ENCODE measurements around the gene SETBP1. TPM values are rescaled to one million over a fixed set of nuclear protein-coding genes. Genes with fewer than 3 reads are reported as not detected.

The SETBP1 gene
- total RNA-seq, 1 experiment from 2014 or later: 2.7 TPM

DNA sequence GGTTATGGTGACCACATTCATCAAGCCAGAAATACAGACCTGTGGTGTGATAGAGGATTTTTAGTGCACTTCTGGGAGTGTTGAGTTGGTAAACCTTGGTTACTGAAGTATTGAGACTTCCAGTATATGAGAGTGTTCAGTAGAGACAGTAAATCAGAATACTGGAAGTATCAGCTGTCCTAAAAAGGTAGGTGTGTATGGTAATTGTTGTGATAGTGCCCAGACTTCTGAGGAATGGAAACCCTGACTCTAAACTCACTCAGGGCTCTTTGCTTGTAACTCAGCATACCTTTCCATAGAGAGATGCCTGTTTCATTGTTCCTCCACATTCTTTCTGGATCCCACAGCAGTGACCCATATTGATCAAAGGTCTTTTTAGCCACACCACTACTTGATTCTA is 217.1 kb downstream of the SETBP1 start:
- DNase-seq (ENCODE audit: low read depth): no peak

- DNase-seq (ENCODE audit: low read depth): no peak
Measured at GRCh38 chr18:44898498-44898897, 217.8 kb downstream of the SETBP1 start.

GRCh38 chr18:44899832-44900231 is 219.1 kb downstream of the SETBP1 start:
- DNase-seq (ENCODE audit: low read depth): no peak

DNA sequence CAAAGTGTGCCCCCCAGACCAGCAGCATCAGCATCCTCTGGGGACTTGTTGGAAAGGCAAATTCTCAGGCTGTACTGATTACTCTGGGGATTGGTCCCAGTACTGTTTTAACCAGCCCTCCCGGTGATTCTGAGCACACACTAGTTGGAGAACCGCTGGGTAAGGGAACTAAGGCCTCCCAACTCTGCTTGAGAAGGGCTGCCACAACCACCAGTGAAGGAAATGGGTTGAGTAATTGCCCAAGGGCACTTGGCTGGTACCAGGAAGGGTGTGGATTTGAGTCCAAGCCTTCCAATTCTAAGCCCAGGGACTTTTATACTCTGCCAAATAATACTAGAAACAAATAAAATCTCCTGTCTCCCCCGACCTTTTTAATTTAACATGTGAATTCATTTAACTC is 219.9 kb downstream of the SETBP1 start:
- no peak for DNase-seq (ENCODE audit: low read depth)

DNA sequence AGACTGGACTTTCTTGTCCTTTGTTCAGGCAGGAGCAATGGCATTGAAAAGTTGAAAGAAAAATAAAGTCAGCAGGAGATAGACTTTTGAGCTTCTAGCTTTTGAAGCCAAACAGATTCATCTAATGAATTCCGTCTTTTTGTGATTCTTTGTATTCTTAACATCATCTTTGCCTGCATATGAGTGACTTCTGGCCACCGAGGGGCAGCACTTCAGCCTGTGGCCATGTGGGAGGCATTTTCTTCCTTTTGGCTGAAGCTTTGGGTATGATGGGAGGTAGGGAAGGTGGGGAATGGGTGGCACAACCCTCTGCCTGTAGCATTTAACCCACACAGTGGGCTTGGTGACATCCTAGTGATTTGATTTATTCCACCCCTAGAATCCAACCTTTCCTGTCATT is 220.6 kb downstream of the SETBP1 start:
- DNase-seq (ENCODE audit: low read depth): no peak

DNA sequence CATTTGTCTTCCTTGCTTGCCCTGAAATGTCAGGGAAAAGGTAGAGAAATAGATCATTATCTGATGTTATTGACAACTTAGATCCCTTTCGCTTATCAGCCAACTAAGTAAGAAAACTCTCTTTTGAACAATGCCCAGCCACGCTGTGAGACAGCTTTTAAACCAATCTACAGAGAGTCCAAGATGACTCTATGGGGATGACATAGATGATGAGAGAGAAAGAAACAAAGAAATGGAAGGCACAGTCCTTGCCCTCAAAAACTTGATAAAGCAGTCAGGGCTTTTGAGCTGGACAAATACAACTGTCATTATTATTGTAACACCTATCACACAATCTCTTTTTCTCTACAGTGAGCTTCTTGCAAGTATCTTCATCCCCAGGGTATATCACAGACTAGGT is 222.6 kb downstream of the SETBP1 start:
- no peak for DNase-seq (ENCODE audit: low read depth)

- no peak for DNase-seq (ENCODE audit: low read depth)
Measured at GRCh38 chr18:44904768-44905167, 224.1 kb downstream of the SETBP1 start.

DNA sequence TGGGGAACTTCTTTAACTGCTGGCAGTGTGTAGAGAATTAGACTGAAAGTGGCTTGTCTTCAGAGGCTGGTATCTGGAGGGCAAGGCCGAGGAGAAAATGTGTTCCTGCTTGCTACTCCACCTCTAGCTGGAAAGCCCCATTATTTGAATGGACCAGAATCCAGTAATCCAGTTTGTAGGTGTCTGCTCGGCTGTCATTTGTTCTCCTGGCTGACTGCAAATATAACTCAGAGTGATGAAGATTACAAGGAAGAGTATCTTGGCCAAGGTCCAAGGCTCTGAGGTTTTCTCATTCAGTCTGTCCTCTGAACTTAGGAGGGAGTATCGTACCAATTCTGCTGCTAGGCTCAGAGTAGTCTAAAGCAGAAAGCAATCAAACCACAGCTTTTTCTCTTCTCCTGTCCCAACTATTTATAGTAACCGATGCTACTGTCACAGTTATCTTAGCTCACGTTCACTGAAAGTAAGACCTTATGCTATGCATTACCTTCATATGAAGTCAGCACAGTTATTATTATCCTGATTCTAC is 228.6 kb downstream of the SETBP1 start:
- DNase-seq (ENCODE audit: low read depth): peak; percentile 34

DNA sequence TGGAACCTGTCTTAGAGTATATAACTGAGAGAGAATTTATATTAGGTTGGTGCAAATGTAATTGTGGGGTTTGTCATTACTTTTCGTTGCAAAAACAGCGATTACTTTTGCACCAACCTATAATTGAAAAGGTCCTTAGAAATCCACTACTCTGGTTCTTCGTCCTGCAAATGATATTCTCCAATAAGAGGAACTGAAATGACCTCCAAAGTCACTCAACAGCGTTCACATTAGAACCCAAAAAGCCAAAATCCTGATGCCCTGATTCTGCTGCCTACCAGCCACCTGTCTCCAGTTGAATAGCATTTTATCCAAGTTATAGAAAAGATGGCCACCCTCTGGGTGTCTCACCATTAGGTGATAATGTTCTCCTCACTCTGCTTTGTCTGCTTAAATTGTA is 230.6 kb downstream of the SETBP1 start:
- DNase-seq (ENCODE audit: low read depth): no peak

DNA sequence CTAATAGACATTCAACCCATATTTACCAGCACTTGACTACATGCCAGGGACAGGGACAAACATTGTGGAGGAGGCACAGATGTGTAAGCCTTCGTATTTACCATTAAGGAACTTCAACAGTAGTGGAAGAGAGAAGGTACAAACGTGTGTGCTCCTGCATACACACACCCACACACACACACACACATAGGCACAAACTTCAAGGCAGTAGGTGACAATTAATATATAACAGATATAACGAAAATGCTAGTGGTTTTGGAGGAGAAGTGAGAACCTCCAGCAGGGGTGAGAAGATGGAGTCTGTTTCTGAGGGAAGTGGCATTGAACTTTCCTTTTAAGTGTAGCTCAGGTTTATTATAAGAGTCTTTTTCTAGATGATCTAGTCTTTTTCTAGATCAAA is 231.1 kb downstream of the SETBP1 start:
- no peak for DNase-seq (ENCODE audit: low read depth)

DNA sequence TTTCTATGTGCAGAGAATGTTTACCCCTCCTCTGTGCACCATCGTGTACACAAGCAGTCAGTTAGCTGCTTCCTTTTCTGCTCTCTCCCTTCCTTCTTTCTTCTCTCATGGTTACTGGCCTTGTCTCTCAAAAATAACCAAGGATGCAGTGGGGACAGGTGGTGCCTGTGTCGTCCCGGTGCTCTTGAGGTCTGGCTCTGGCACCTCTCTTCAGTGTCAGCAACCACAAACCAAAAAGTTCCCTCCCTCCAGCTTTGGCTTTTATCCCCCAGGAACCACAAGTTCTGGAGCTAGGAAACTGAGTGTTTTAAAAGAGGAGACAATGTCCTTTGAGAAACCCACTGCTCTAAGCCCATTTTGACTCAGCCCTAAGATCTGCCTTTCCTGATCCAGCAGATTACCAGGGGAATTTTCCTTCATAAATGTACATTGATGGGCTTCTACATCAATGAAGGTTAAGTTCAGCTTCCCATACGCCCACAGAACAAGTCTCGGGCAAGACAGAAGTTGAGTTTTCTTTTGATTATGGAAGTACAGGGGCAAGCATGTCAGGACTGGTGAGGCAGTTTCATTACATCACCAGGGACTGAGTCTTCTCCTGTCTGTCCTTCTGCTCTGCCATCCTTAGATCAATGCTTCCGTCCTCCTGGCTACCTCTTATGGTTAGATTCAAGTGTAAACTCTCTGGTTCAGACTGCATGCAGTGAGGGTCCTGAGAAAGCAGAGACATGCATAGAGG is 232.2 kb downstream of the SETBP1 start:
- DNase-seq (ENCODE audit: low read depth): no peak

- no peak for DNase-seq (ENCODE audit: low read depth)
Measured at GRCh38 chr18:44914028-44914427, 233.3 kb downstream of the SETBP1 start.

DNA sequence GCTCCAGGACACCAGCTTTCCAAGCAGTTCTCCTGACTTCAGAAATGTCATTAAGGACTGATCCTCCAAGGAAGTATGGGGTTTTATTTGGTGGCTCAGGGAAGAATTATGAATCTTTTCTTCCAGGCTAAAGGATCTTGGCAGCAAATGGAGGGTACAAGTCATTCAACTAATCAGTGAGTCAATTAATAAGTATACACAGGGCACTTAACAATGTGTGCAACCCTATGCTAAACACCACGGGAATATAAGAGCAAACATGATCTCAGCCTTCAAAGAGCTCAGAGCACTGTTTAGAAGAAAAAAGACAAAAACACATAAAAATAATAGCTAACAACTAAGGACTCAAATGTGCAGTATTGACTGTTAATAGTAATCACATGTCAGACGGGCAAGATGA is 234.5 kb downstream of the SETBP1 start:
- no peak for DNase-seq (ENCODE audit: low read depth)

GRCh38 chr18:44915661-44916060 is 235.0 kb downstream of the SETBP1 start:
- no peak for DNase-seq (ENCODE audit: low read depth)

GRCh38 chr18:44916429-44917207 is 235.9 kb downstream of the SETBP1 start:
- DNase-seq (ENCODE audit: low read depth): no peak

GRCh38 chr18:44917216-44918141 is 236.8 kb downstream of the SETBP1 start:
- no peak for DNase-seq (ENCODE audit: low read depth)

DNA sequence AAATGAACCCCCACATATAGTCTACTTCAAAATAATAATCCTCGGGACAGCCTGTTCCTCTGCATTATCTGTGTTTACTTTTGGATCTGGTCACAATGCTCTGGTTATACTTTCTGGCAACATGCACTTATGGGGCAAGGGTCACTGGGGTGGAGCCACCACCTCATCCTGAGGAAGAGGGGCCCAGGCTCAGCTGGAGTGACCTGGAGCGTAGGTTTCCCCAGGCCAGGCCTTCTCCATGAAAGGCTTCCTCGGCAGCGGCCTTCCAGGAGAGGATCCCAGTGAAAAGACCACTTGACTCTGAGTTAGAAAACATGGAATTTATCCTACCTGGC is 237.4 kb downstream of the SETBP1 start:
- DNase-seq (ENCODE audit: low read depth): no peak

- DNase-seq (ENCODE audit: low read depth): peak; percentile 29
Measured at GRCh38 chr18:44920441-44920840, 239.8 kb downstream of the SETBP1 start.

DNA sequence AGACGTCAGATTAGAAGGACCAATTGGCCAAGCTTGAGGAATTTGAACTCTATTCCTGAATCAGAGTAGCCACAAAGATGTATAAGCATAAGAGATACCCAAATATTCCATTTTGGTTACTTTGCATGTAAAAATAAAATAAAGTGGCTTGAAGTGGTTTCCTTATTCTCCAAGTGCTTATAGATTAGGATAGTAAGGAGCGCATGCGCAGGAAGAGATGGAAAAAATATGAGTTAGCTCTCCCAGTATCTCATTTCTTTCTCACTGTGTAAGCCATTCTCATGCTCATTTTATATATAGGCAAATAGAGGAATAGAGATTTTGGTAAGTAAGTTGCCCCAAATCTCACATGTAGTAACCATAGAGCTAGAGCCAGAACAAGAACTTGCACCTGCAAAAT is 241.3 kb downstream of the SETBP1 start:
- no peak for DNase-seq (ENCODE audit: low read depth)

- DNase-seq (ENCODE audit: low read depth): peak; percentile 20
Measured at GRCh38 chr18:44922968-44923367, 242.3 kb downstream of the SETBP1 start.

DNA sequence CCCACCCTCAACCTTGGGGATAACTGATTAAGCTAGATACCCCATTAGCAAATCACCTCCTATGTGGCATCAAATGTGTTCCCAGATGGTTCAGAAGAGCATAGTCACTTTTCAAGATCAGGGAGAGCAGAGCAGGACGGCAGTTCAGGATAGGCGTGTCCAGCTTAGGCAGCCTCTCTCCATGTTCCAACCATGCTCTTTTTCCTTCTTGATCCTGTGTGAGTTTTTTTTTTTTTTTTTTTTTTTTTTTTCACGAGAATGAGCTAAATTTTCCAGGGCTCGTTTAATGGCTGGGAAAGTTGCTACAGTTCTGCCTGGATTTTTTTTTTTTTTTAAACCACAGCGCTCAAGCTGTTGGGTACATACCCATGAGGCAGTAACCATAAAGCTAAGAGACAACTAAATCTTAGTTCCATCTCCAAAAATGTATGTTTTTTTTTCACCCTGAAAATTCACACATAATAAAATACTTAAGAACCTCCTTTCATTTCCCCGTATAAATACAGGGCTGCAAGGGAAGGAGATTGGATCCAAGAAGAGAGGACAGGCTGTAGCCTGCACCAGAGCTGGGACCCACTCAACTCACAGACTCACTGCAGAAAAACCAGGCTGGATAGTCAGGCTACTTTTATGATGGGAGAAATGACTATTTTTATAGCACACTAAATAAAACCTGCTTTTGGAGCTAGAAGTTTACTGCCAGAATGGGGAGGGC is 244.3 kb downstream of the SETBP1 start:
- DNase-seq (ENCODE audit: low read depth): no peak
